Mesothelial cell of epicardium (in vitro differentiated cells): Measurements from ENCODE around the gene KCNH2. TPM values are rescaled to one million over a fixed set of nuclear protein-coding genes. Genes with fewer than 3 reads are reported as not detected.

Experiments
- DNase-seq, 2 experiments: peaks; one replicate each; pipeline ENCODE4 v3.0.0; 2021; ENCODE audit warnings: low spot score in 2 of 2; ENCODE audit not compliant: unreplicated experiment in 2 of 2
- H3K27ac Mint-ChIP-seq: 2 replicates; pipeline ENCODE4 v1.8.0; 2021; ENCODE audit warnings: mixed read lengths
- H3K27me3 Mint-ChIP-seq: 2 replicates; pipeline ENCODE4 v1.8.0; 2021; ENCODE audit warnings: low read depth, mixed read lengths
- H3K36me3 Mint-ChIP-seq: 2 replicates; pipeline ENCODE4 v1.8.0; 2021; ENCODE audit warnings: mixed read lengths
- H3K4me1 Mint-ChIP-seq: 2 replicates; pipeline ENCODE4 v1.8.0; 2021; ENCODE audit warnings: mixed read lengths
- H3K4me3 Mint-ChIP-seq: 2 replicates; pipeline ENCODE4 v1.8.0; 2021; ENCODE audit warnings: mild to moderate bottlenecking, moderate library complexity, mixed read lengths
- H3K9me3 Mint-ChIP-seq: 2 replicates; pipeline ENCODE4 v1.8.0; 2021; ENCODE audit warnings: mixed read lengths
- CTCF ChIP-seq: fragments of 200-600 bp; sonication (generic); IDR thresholded peaks from one replicate; pipeline ENCODE4 v1.5.0; 2021; ENCODE audit warnings: antibody characterized with exemption; ENCODE audit not compliant: unreplicated experiment
- total RNA-seq: library from RNA; stranded (reverse); gene quantifications from 3 replicates; pipeline ENCODE4 v1.2.1, GENCODE V29; 2021

Gene KCNH2
- total RNA-seq, 1 donor from 2014 or later = 11.2 TPM

DNA sequence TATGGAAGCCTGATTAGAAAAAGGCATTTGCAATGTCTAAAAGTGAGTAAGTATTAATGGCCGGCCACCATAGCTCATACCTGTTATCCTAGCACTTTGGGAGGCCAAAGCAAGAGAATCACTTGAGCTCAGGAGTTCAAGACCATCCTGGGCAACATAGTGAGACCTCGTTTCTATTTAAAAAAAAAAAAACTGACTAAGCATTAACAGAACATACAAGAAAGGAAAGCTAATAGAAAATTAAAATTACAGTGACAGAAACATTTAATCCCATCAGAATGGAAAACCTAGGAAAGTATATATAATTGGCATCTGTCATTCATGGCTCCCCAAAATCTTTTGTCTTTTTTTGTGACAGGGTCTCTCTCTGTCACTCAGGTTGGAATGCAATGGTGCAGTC lies 69.9 kb downstream of the KCNH2 start:
- H3K36me3 Mint-ChIP-seq = no peaks in the 10 kb centered on the region
- H3K27me3 Mint-ChIP-seq = peaks cover 59% of the 10 kb centered on the region
- no peak for TF ChIP-seq CTCF
- H3K4me1 Mint-ChIP-seq = no peaks in the 10 kb centered on the region
- no peaks in the 10 kb centered on the region for H3K9me3 Mint-ChIP-seq
- no peak for DNase-seq
- H3K4me3 Mint-ChIP-seq = no peak overlapping the region
- H3K27ac Mint-ChIP-seq = no peak overlapping the region

GRCh38 chr7:150904011-150904909 lies 73.9 kb downstream of the KCNH2 start:
- no peak for DNase-seq
- Mint-ChIP-seq H3K4me3 (no peak overlapping the region), H3K36me3 (no peaks in the 10 kb centered on the region), H3K9me3 (no peaks in the 10 kb centered on the region), H3K4me1 (peaks cover 19% of the 10 kb centered on the region), H3K27me3 (peaks cover 43% of the 10 kb centered on the region), H3K27ac (no peak overlapping the region)
- no peak for TF ChIP-seq CTCF

GRCh38 chr7:150903606-150904005 lies 74.5 kb downstream of the KCNH2 start:
- H3K4me1 Mint-ChIP-seq = peaks cover 19% of the 10 kb centered on the region
- peaks cover 41% of the 10 kb centered on the region for H3K27me3 Mint-ChIP-seq
- H3K36me3 Mint-ChIP-seq = no peaks in the 10 kb centered on the region
- no peak overlapping the region for H3K4me3 Mint-ChIP-seq
- TF ChIP-seq CTCF = no peak
- DNase-seq = no peak
- no peaks in the 10 kb centered on the region for H3K9me3 Mint-ChIP-seq
- no peak overlapping the region for H3K27ac Mint-ChIP-seq

DNA sequence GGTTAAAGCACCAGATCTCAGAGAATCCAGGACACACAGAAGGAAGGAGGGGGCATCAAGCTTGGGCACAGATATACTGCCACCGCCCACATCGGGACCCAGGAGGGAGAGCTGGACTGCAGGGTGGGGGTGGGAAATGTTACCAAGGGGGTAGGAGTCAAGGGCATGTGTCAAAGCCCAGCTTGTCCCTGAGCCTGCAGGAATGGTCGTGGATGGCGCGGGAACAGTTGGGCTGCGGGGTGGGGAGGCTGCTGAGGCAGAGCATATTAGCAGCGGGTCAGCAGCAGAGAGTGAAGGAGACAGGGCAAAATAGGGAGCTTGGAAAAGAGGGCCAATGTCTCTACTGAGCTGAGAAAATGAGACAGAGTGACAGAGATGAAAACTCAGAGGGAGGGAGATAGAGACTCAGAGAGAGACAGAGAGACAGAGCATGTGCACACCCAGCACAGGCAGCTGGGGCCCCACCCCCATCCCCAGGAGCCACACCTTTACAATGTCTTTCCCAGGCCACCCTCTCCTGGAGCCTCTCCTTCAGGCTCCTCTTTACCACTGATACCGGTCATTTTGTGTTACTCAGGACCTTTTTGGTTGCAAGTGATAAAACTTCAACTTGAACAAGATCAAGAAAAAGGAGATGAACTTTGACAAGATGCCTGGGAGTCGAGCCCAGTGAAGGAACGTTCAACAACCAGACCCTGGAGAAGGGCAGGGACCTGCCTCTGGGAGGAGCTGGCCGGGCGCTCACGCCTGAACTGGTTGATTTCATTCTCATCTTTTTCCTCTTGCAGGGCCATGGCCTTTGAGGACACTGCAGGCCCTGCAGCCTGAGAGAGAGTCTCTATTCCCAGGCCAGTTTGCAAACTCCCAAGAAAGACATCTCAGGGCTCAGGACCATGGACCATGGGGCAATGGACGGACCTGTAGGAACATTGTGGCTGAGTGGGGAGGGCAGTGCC lies 75.8 kb downstream of the KCNH2 start:
- Mint-ChIP-seq H3K27me3 (peaks cover 47% of the 10 kb centered on the region), H3K27ac (no peak overlapping the region), H3K36me3 (no peaks in the 10 kb centered on the region), H3K9me3 (no peaks in the 10 kb centered on the region), H3K4me3 (no peak overlapping the region), H3K4me1 (peaks cover 19% of the 10 kb centered on the region)
- DNase-seq = no peak
- no peak for TF ChIP-seq CTCF

DNA sequence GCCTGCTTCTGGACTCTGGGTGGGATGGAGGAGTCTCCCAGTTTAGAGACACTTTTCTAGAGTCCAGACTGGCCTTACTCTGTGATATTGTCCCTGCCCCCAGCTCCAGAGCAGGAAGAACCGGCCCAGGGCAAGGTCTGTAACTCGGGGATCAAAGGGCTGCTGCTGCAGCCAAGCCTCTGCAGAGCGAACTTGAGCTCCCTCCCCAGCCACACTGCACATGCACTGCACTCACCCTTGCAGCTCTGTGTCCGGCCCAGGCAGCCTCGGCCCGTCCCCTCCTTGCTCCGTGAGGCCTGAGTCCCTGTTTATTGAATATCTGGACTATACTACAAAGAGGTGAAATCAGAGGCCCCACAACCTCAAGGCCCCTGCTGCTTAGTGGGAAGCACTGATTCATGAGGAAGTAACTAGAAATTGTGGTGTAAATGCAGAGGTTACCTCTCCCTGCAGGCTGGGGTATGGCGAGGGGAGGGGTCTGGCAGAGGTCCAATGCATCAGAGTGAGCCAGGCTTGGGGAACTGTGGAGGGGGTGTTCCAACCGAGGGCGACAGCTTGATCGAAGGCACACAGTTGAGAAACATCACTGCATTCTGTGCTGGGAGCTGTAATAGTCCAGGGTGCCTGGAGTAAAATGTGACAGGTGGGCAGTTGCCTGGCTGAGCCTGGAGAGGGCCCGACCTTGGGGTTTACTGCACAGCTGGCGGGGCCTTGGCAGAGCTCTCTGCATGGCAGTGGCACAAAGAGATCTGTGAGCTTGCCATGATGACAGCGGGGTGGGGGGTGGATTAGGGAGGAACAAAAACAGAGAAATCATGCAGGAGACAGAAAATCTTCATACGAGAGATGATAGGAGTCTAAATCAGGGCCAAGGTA lies 76.7 kb downstream of the KCNH2 start:
- no peak for TF ChIP-seq CTCF

More for the DNA sequence above, 76.7 kb downstream of the KCNH2 start:
- no peaks in the 10 kb centered on the region for H3K36me3 Mint-ChIP-seq
- no peaks in the 10 kb centered on the region for H3K9me3 Mint-ChIP-seq
- H3K27me3 Mint-ChIP-seq = peaks cover 49% of the 10 kb centered on the region
- no peak overlapping the region for H3K4me3 Mint-ChIP-seq
- DNase-seq = peak in 1 of 2 experiments; percentile 64
- H3K4me1 Mint-ChIP-seq = peaks cover 19% of the 10 kb centered on the region
- no peak overlapping the region for H3K27ac Mint-ChIP-seq
